ENCODE measurements around the gene GABARAP. TPM values are rescaled to one million over a fixed set of nuclear protein-coding genes. Genes with fewer than 3 reads are reported as not detected.

GABARAP gene
- total and polyA plus RNA-seq, 2 of the 13 experiments (the other 11 are each of a cell fraction or from before 2014, with no cell fraction given): 161 to 310 TPM

DNA sequence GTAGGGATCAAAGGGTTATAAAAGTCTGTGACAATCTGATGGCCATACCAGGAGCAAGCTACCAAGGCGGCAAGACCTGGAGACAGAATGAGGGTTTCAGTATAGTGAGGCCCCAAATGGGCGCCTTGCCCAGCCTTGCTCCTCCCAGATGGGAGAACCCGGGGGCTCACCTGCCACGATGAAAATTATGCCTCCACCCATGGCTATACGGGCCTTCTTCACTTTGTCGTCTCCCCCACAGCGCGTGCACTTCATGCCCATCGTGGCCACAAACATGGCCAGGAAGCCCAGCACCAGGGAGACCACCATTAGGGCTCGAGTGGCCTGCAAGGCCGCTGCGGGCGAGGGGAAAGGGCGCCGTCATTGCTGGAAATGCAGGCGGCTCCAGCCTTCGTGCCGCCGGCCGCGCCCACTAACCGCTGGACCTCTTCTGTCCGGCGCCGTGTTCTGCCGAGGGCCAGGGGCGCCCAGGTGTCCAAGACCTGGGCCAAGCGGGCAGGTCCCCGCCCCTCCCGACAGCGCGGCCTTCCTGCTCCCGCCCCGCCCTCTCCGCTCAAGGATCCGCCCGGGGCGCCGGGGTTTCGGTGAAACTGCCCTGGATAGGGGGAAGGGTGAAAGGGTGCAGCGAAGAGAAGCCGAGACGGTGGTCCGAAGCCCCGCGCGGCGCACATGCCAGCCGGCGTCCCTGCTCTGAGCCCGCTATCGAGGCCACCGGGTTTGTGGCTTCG is 18.6 kb upstream of the GABARAP start:
- ChIA-PET CTCF (ENCODE audit: low intra/inter-chr PET ratio, low total read pairs) (no interaction called here), POLR2A (interaction anchor here (1.2 kb wide), 1 partner anchor 10 kb away, joined by 4 read pairs; no protein-coding TSS in a partner anchor)
- ATAC-seq: no peak
- Histone ChIP-seq H3K4me3 (replicated peaks in 1 of 3; ENCODE audit: insufficient read depth in 1 of 3, low read depth in 2 of 3, low read length in 3 of 3) (no peak overlapping the region), H3K36me3 (replicated peaks in 1 of 2; ENCODE audit: control insufficient read depth in 1 of 2, insufficient read depth in 2 of 2, low read length in 2 of 2) (0 out of 5 replicates have a peak, but pooled peaks cover 0 to 3% of the 10 kb centered on the region in 2 experiments), H3K79me2 (ENCODE audit: insufficient read depth, low read length) (no peaks in the 10 kb centered on the region), H3K27ac (ENCODE audit: extremely low read length, insufficient read depth, low read length) (no peak overlapping the region), H2AFZ (ENCODE audit: low read length) (no peak overlapping the region), H3K4me2 (ENCODE audit: low read depth, low read length) (no peak overlapping the region), H4K20me1 (ENCODE audit: insufficient read depth, low read length) (no peaks in the 10 kb centered on the region), H3K27me3 (ENCODE audit: control insufficient read depth in 1 of 2, insufficient read depth in 2 of 2, low read length in 2 of 2) (no peaks in the 10 kb centered on the region), H3K9ac (ENCODE audit: insufficient read depth, low read depth, low read length) (no peak overlapping the region), H3K4me1 (ENCODE audit: insufficient read depth, low read length) (peaks cover 62% of the 10 kb centered on the region), H3K9me3 (ENCODE audit: low read length) (no peaks in the 10 kb centered on the region)
- in situ Hi-C loops (cut with HindIII; ENCODE audit: extremely low pct_ligation_motif_present, low pct_unique_long_range_greater_than_20kb): no loop called here
- BruUV-seq (replicated peaks): no TSS peak
- TF ChIP-seq POLR2G (IDR thresholded peaks at IDR 0.05; ENCODE audit: low read depth, low read length) (peak; percentile 60; the same call in 1 of the 2 replicates), RBM22 (optimal IDR thresholded peaks at IDR 0.05; ENCODE audit: low read length) (peak; percentile 47), AGO1 (IDR thresholded peaks at IDR 0.05; ENCODE audit: low read depth, low read length, poor library complexity, severe bottlenecking) (peak; percentile 1), SOX6 (IDR thresholded peaks at IDR 0.05) (no peak), SOX6 (CRISPR knock-in tag; IDR thresholded peaks at IDR 0.05) (0 out of 2 replicates have a peak, but pooled peaks have one; percentile 12), AGO2 (optimal IDR thresholded peaks at IDR 0.05; ENCODE audit: low read depth, low read length) (peak; percentile 87), RBFOX2 (IDR thresholded peaks at IDR 0.05; ENCODE audit: low read depth, low read length) (peak; percentile 48), ZKSCAN5 (CRISPR knock-in tag; IDR thresholded peaks at IDR 0.05) (no peak), ZNF382 (CRISPR knock-in tag; IDR thresholded peaks at IDR 0.05; ENCODE audit: borderline replicate concordance) (no peak), PITX1 (CRISPR knock-in tag; IDR thresholded peaks at IDR 0.05) (no peak), SOX5 (CRISPR knock-in tag; IDR thresholded peaks at IDR 0.05; ENCODE audit: borderline replicate concordance) (no peak)
- intact Hi-C loops (cut with micrococcal nuclease; ENCODE audit: unreplicated experiment): no loop called here
- 95% methylated on average over 39 of the region's 54 CpGs for WGBS (ENCODE audit: low lambda C conversion rate)
- FAIRE-seq: no peak
- DNase-seq (ENCODE audit: low spot score): no peak
